Activated CD8-positive, alpha-beta memory T cell treated with anti-CD3 and anti-CD28 coated beads for 48 hours (primary cell): Measurements from ENCODE around the gene GANC.
"Not testable (repeated sequence)": the region's sequence is repeated elsewhere in the genome, so short reads cannot be mapped to it uniquely, and the experiment has no call there.

Experiments used
- DNase-seq, 3 experiments: peaks; one replicate each; pipeline ENCODE4 v3.0.0-alpha.2; 2020; ENCODE audit warnings: low read depth in 2 of 3, low spot score in 2 of 3

GANC gene

GRCh38 chr15:42272939-42273899, at the start of gene GANC, which contains the start of gene TMEM87A:
GANC (plus strand) TSS chr15:42273201; CDS start chr15:42274482, 1,281 bp downstream.
TMEM87A (minus strand) TSS chr15:42273433; CDS start chr15:42273398, 35 bp downstream.
- DNase-seq: peak; percentile 72 to 85 (median 75)

GRCh38 chr15:42226648-42227047, 46.4 kb upstream of the GANC start:
- DNase-seq: no peak

- DNase-seq: no peak
These were observed 45.0 kb upstream of the GANC start for GRCh38 chr15:42228036-42228435.

- not testable (repeated sequence) for DNase-seq
These were observed 44.0 kb upstream of the GANC start for GRCh38 chr15:42228981-42229380.

- no peak for DNase-seq
These were observed 41.9 kb upstream of the GANC start for GRCh38 chr15:42231088-42231487.

GRCh38 chr15:42232606-42233005, 40.4 kb upstream of the GANC start:
- DNase-seq: no peak

GRCh38 chr15:42233107-42233506, 39.9 kb upstream of the GANC start:
- DNase-seq: no peak

- no peak for DNase-seq
These were observed 33.3 kb upstream of the GANC start for GRCh38 chr15:42239528-42240182.

- DNase-seq: no peak
These were observed 32.2 kb upstream of the GANC start for GRCh38 chr15:42240823-42241222.

GRCh38 chr15:42253300-42253699, 19.7 kb upstream of the GANC start:
- no peak for DNase-seq

- no peak for DNase-seq
These were observed 8.2 kb upstream of the GANC start for GRCh38 chr15:42264795-42265194.

- DNase-seq: no peak
These were observed 5.7 kb upstream of the GANC start for GRCh38 chr15:42267286-42267685.

GRCh38 chr15:42270551-42270950, 2.5 kb upstream of the GANC start:
- DNase-seq: no peak

- no peak for DNase-seq
These were observed 2.0 kb upstream of the GANC start for GRCh38 chr15:42270996-42271395.

- peak; percentile 18 to 31 (median 24) for DNase-seq
These were observed 1.1 kb downstream of the GANC start for GRCh38 chr15:42273900-42274701.

GRCh38 chr15:42274702-42274989, 1.6 kb downstream of the GANC start:
- no peak for DNase-seq

- DNase-seq: no peak
These were observed 2.9 kb downstream of the GANC start for GRCh38 chr15:42275780-42276391.

- DNase-seq: no peak
These were observed 3.8 kb downstream of the GANC start for GRCh38 chr15:42276762-42277161.

GRCh38 chr15:42279234-42279723, 6.3 kb downstream of the GANC start:
- DNase-seq: no peak

GRCh38 chr15:42282344-42282743, 9.3 kb downstream of the GANC start:
- no peak for DNase-seq

GRCh38 chr15:42282926-42283325, 9.9 kb downstream of the GANC start:
- DNase-seq: no peak
